ENCODE data around the gene METTL24. TPM values are rescaled to one million over a fixed set of nuclear protein-coding genes. Genes with fewer than 3 reads are reported as not detected.
A peak's percentile ranks its signal among the peaks of the same experiment; 100 is the strongest.

Gene METTL24
- total and polyA plus RNA-seq, 9 donors: 2.0 to 13.5 (median 6.6) TPM

DNA sequence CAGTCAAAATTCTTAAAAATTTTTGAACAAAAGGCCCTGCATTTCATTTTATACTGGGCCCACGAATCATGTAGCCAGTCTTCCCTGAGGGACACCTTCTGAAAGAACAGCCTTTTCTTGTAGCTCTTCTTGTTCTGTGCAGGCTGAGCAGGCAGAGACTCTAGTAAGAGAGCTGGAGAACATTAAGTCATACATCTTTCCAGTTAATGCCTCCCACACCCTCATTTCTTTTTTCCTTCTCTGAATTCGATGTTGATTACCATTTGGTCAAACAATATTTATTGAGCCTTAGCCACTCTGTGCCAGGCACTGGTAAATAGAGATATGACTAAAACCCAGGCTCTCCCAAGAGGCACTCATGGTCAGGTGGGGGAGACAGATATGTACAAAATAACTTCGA is 33.6 kb downstream of the METTL24 start:
- H3K4me1 ChIP-seq (ENCODE audit: insufficient read depth): peaks cover 22% of the 10 kb centered on the region
- H3K27ac ChIP-seq: peak overlapping the region in 1 of 2 donors; percentile 48
- 16 to 21% (median 18%) methylated on average over 3 of the region's 3 CpGs for WGBS, 3 donors
- TF ChIP-seq POLR2A (IDR thresholded peaks at IDR 0.05) (no peak), EP300 (IDR thresholded peaks at IDR 0.05) (no peak)
- TF ChIP-seq, protein P1, sequence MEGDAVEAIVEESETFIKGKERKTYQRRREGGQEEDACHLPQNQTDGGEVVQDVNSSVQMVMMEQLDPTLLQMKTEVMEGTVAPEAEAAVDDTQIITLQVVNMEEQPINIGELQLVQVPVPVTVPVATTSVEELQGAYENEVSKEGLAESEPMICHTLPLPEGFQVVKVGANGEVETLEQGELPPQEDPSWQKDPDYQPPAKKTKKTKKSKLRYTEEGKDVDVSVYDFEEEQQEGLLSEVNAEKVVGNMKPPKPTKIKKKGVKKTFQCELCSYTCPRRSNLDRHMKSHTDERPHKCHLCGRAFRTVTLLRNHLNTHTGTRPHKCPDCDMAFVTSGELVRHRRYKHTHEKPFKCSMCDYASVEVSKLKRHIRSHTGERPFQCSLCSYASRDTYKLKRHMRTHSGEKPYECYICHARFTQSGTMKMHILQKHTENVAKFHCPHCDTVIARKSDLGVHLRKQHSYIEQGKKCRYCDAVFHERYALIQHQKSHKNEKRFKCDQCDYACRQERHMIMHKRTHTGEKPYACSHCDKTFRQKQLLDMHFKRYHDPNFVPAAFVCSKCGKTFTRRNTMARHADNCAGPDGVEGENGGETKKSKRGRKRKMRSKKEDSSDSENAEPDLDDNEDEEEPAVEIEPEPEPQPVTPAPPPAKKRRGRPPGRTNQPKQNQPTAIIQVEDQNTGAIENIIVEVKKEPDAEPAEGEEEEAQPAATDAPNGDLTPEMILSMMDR (IDR thresholded peaks at IDR 0.05): no peak
- no peaks in the 10 kb centered on the region for H3K9me3 ChIP-seq
- H3K27me3 ChIP-seq: no peaks in the 10 kb centered on the region
- intact Hi-C loops (cut with DNase I): loop anchor here in 1 of 4 donors (5.0 kb wide), 1 partner anchor 33 kb away; the partner anchor contains the start of gene METTL24
- DNase-seq: no peak
- H3K36me3 ChIP-seq: no peaks in the 10 kb centered on the region
- H3K4me3 ChIP-seq: no peak overlapping the region

DNA sequence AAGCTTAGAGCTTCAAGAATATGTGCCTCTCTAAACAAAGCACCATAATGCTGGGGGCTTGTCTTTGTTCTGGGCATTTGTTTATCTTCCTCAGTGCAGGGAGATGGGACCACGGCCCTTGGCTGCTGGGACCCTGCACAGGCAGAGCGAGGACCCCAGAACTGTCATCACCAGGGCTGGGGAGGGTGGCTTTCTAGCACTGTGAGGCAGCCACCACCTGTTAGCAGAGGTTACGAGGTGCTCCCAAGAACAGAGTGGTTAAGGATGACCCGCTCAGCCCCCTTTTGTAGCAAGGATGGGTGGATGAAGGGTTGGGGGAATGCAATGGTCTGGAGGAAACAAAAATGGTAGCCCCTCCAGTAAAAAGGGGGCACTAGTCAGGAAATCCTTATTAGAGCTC is 34.9 kb downstream of the METTL24 start:
- Histone ChIP-seq H3K36me3 (no peaks in the 10 kb centered on the region), H3K4me3 (no peak overlapping the region), H3K9me3 (no peaks in the 10 kb centered on the region), H3K4me1 (ENCODE audit: insufficient read depth) (peaks cover 19% of the 10 kb centered on the region), H3K27me3 (no peaks in the 10 kb centered on the region), H3K27ac (no peak overlapping the region)
- 85 to 90% (median 90%) methylated on average over 4 of the region's 4 CpGs for WGBS, 3 donors
- intact Hi-C loops (cut with DNase I): loop anchor here in 1 of 4 donors (5.0 kb wide), 1 partner anchor 34 kb away; the partner anchor contains the start of gene METTL24
- TF ChIP-seq POLR2A (IDR thresholded peaks at IDR 0.05) (no peak), EP300 (IDR thresholded peaks at IDR 0.05) (no peak)
- TF ChIP-seq, protein P1 (IDR thresholded peaks at IDR 0.05): no peak
- DNase-seq: no peak

DNA sequence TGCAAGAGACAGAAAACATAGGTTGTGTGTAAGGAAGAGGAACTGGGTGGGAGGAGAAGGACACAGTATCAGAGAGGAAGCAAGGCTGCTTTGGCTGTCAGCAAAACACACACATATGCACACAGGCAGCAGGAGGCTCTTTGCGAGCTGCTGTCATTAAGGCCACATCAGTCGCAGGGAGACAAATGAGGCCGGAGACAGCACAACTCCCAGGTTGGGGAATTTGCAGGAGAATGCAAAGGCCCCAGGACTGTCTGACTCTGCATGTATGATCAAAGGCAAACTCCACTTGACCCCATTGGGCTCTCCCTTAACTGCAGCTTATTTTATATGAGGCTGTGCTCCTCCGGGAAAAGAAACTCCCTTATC is 35.3 kb downstream of the METTL24 start:
- DNase-seq: no peak
- H3K9me3 ChIP-seq: no peaks in the 10 kb centered on the region
- intact Hi-C loops (cut with DNase I): loop anchor here in 1 of 4 donors (5.0 kb wide), 1 partner anchor 34 kb away; the partner anchor contains the start of gene METTL24
- TF ChIP-seq, protein P1 (IDR thresholded peaks at IDR 0.05): no peak
- TF ChIP-seq EP300 (IDR thresholded peaks at IDR 0.05) (no peak), POLR2A (IDR thresholded peaks at IDR 0.05) (no peak)
- no peak overlapping the region for H3K4me3 ChIP-seq
- H3K27ac ChIP-seq: no peak overlapping the region
- 52 to 61% (median 60%) methylated on average over 4 of the region's 4 CpGs for WGBS, 3 donors
- H3K36me3 ChIP-seq: no peaks in the 10 kb centered on the region
- H3K27me3 ChIP-seq: no peaks in the 10 kb centered on the region
- H3K4me1 ChIP-seq (ENCODE audit: insufficient read depth): peaks cover 16% of the 10 kb centered on the region

DNA sequence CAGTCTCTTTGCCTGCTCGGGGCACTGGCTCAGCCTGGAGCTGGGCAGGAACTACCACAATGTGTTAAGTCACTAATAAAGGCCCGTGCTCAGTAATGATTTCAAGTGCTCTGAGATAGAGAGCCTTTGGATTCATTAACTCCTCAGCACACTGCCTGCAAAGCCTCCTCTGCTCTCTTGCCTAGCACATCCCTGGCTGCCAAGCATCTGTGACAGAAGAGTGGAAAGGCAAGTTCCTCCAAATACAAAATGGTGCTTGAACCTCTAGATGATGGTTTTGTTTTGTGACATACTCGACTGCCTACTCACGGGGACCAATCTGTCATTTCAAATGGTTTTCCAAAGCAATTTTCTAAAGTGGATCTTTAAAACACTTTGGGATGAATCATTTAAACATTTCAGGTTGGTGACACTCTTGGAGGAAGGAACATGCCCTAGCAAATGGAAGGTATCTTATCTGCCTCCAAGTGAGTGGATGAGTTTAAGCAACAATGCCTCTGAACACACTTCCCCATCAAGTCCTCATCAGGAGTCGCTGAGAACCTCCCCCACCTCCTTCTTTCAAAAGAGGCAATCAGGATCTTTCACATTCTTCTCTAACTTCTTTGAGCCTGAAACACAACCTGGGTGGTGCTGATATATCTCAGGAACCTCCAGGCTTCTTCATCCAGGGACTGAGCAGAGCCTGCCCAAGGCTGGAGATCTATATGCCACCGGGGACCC is 35.8 kb downstream of the METTL24 start:
- Histone ChIP-seq H3K4me3 (no peak overlapping the region), H3K27me3 (no peaks in the 10 kb centered on the region), H3K27ac (no peak overlapping the region), H3K4me1 (ENCODE audit: insufficient read depth) (peaks cover 14% of the 10 kb centered on the region), H3K9me3 (no peaks in the 10 kb centered on the region), H3K36me3 (no peaks in the 10 kb centered on the region)
- no peak for TF ChIP-seq EP300 (IDR thresholded peaks at IDR 0.05)
- no peak for TF ChIP-seq POLR2A (IDR thresholded peaks at IDR 0.05)
- TF ChIP-seq, protein P1 (IDR thresholded peaks at IDR 0.05): no peak
- intact Hi-C loops (cut with DNase I): loop anchor here in 1 of 4 donors (5.0 kb wide), 1 partner anchor 35 kb away; the partner anchor contains the start of gene METTL24
- WGBS, 3 donors: 61 to 65% (median 64%) methylated on average over 6 of the region's 6 CpGs
- DNase-seq: no peak

Data from ovary (tissue), 9 donors.